Smooth muscle cell (in vitro differentiated cells): ENCODE results near the gene EMID1. TPM values are rescaled to one million over a fixed set of nuclear protein-coding genes. Genes with fewer than 3 reads are reported as not detected.

Experiments used
- DNase-seq: peaks from one replicate; lab custom pipeline; 2025; ENCODE audit not compliant: unreplicated experiment; lab: John Stamatoyannopoulos, UW
- H2AFZ ChIP-seq: fragments of 200-600 bp; sonication (generic); 2 replicates; pipeline ENCODE4 v1.6.0; 2016; ENCODE audit warnings: antibody characterized with exemption, low read depth, mild to moderate bottlenecking
- H3F3A ChIP-seq: fragments of 200-600 bp; sonication (generic); 2 replicates; pipeline ENCODE4 v1.6.0; 2017; ENCODE audit warnings: antibody characterized with exemption, low read depth
- H3K27ac ChIP-seq: fragments of 200-600 bp; sonication (generic); 2 replicates; pipeline ENCODE4 v1.5.1; 2016; ENCODE audit warnings: low read depth, mild to moderate bottlenecking
- H3K27me3 ChIP-seq: fragments of 200-600 bp; sonication (generic); 2 replicates; pipeline ENCODE4 v1.6.1; 2016; ENCODE audit warnings: low read depth, mild to moderate bottlenecking
- H3K36me3 ChIP-seq: fragments of 200-600 bp; sonication (generic); 2 replicates; pipeline ENCODE4 v1.5.1; 2016; ENCODE audit warnings: low read depth
- H3K4me1 ChIP-seq: fragments of 200-600 bp; sonication (generic); 2 replicates; pipeline ENCODE4 v1.5.1; 2016; ENCODE audit warnings: low read depth
- H3K4me2 ChIP-seq: fragments of 200-600 bp; sonication (generic); 2 replicates; pipeline ENCODE4 v1.6.0; 2016; ENCODE audit warnings: mild to moderate bottlenecking
- H3K4me3 ChIP-seq: fragments of 200-600 bp; sonication (generic); 2 replicates; pipeline ENCODE4 v1.5.1; 2016; ENCODE audit warnings: mild to moderate bottlenecking
- H3K79me2 ChIP-seq: fragments of 200-600 bp; sonication (generic); 2 replicates; pipeline ENCODE4 v1.6.0; 2016; ENCODE audit warnings: low read depth, mild to moderate bottlenecking
- H3K9ac ChIP-seq: fragments of 200-600 bp; sonication (generic); 2 replicates; pipeline ENCODE4 v1.6.0; 2016; ENCODE audit warnings: low read depth
- H3K9me3 ChIP-seq: fragments of 200-600 bp; sonication (generic); replicated peaks from 2 replicates; pipeline ENCODE4 v1.5.1; 2016; ENCODE audit warnings: low read depth
- H4K20me1 ChIP-seq: fragments of 200-600 bp; sonication (generic); 2 replicates; pipeline ENCODE4 v1.6.0; 2016; ENCODE audit warnings: low read depth
- CTCF ChIP-seq: fragments of 200-600 bp; sonication (generic); IDR thresholded peaks from 2 replicates; pipeline ENCODE4 v1.5.1; 2017; ENCODE audit warnings: borderline replicate concordance, mild to moderate bottlenecking, antibody characterized with exemption; ENCODE audit not compliant: insufficient read depth, poor library complexity, severe bottlenecking
- WGBS: methylation state at CpG from one replicate; pipeline ENCODE4 v1.1.7; 2016; ENCODE audit warnings: low lambda C conversion rate; 5-methylcytosine and 5-hydroxymethylcytosine counted together
- polyA plus RNA-seq: library from polyadenylated mRNA; unstranded; fragments of >200 nt; fragmentation: Nextera tagmentation; extraction: Ambion mirVana; gene quantifications from 2 replicates; pipeline ENCODE4 v1.2.1, GENCODE V29; 2016
- total RNA-seq: library from RNA; depleted of rRNA; stranded (reverse); fragments of >200 nt; gene quantifications from 2 replicates; pipeline ENCODE4 v1.2.3, GENCODE V29; 2014

EMID1 gene
- total and polyA plus RNA-seq, 2 experiments from 2014 or later = 1.1 to 3.9 TPM

- DNase-seq = no peak
- Histone ChIP-seq H3F3A (peaks cover 6% of the 10 kb centered on the region), H3K9ac (no peak overlapping the region), H3K27me3 (no peaks in the 10 kb centered on the region), H3K4me2 (no peak overlapping the region), H3K9me3 (no peaks in the 10 kb centered on the region), H3K27ac (no peak overlapping the region), H4K20me1 (peaks cover 12% of the 10 kb centered on the region), H3K36me3 (no peaks in the 10 kb centered on the region), H3K4me1 (peaks cover 6% of the 10 kb centered on the region), H3K79me2 (peaks cover 8% of the 10 kb centered on the region), H3K4me3 (no peak overlapping the region), H2AFZ (no peak overlapping the region)
- 70% methylated on average over 7 of the region's 7 CpGs for WGBS
- no peak for TF ChIP-seq CTCF
Measured at GRCh38 chr22:29305836-29306174, 100.1 kb downstream of the EMID1 start.

- peak within 1 kb of the TSS; percentile 66 for H3K4me3 ChIP-seq
- H3K9me3 ChIP-seq = no peaks in the 10 kb centered on the region
- DNase-seq = peak; percentile 60
- H3K36me3 ChIP-seq = no peaks in the 10 kb centered on the region
- H4K20me1 ChIP-seq = peaks cover 8% of the 10 kb centered on the region
- peaks cover under 1% of the 10 kb centered on the region for H3F3A ChIP-seq
- under 1% methylated on average over 40 of the region's 40 CpGs for WGBS
- peaks cover 7% of the 10 kb centered on the region for H3K4me1 ChIP-seq
- H3K79me2 ChIP-seq = peaks cover 8% of the 10 kb centered on the region
- H2AFZ ChIP-seq = peak within 1 kb of the TSS; percentile 77
- peak; percentile 51 for TF ChIP-seq CTCF
- H3K27ac ChIP-seq = peak within 1 kb of the TSS; percentile 79
- H3K27me3 ChIP-seq = no peaks in the 10 kb centered on the region
- H3K4me2 ChIP-seq = peak within 1 kb of the TSS; percentile 89
- peak within 1 kb of the TSS; percentile 85 for H3K9ac ChIP-seq
Measured at GRCh38 chr22:29306175-29306834, 100.6 kb downstream of the EMID1 start, which contains the start of gene GAS2L1. GAS2L1 (plus strand) TSS chr22:29306650; CDS start chr22:29308106, 1,456 bp downstream.

GRCh38 chr22:29306835-29307595 is 101.3 kb downstream of the EMID1 start:
- no peaks in the 10 kb centered on the region for H3F3A ChIP-seq
- peak overlapping the region; percentile 79 for H3K27ac ChIP-seq
- H3K79me2 ChIP-seq = peaks cover 8% of the 10 kb centered on the region
- no peak for TF ChIP-seq CTCF
- H4K20me1 ChIP-seq = peaks cover 4% of the 10 kb centered on the region
- H2AFZ ChIP-seq = peak overlapping the region; percentile 77
- H3K4me3 ChIP-seq = peak overlapping the region; percentile 66
- H3K4me1 ChIP-seq = peaks cover 7% of the 10 kb centered on the region
- WGBS = 6% methylated on average over 41 of the region's 83 CpGs
- no peaks in the 10 kb centered on the region for H3K27me3 ChIP-seq
- no peaks in the 10 kb centered on the region for H3K36me3 ChIP-seq
- peak overlapping the region; percentile 85 for H3K9ac ChIP-seq
- H3K9me3 ChIP-seq = no peaks in the 10 kb centered on the region
- DNase-seq = peak; percentile 60
- H3K4me2 ChIP-seq = peak overlapping the region; percentile 89
